Transverse colon (tissue), 3 donors: Measurements from ENCODE around the gene BCL7C.

Experiments
- CTCF ChIP-seq, 5 experiments: fragments of 200-600 bp in 3 of 5; fragments of 450-650 bp in 2 of 5; sonication (generic) in 3 of 5; IDR thresholded peaks; 1 replicate in 2 of 5; 2 replicates in 3 of 5; pipeline ENCODE4 v1.5.1; 2016 to 2017; ENCODE audit warnings: antibody characterized with exemption in 5 of 5, inconsistent platforms in 3 of 5, mild to moderate bottlenecking in 2 of 5, moderate library complexity in 1 of 5
- POLR2A ChIP-seq: fragments of 450-650 bp; IDR thresholded peaks from one replicate; pipeline ENCODE4 v1.6.1; 2016; ENCODE audit warnings: antibody characterized with exemption, mild to moderate bottlenecking, moderate library complexity

DNA sequence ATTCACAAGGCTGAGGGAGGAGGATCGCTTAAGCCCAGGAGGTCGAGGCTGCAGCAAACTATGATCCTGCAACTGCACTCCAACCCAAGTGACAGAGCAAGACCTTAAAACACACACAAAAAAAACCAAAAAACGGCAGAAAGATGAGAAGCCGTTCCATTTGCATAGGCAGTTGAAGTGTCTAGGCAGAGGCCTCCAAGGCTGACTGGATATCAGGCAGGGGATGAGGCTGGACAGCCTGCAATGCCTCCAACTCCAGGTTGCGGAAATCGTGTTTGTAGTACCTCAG is 27.5 kb upstream of the BCL7C start:
- TF ChIP-seq POLR2A: no peak
- no peak for TF ChIP-seq CTCF (IDR thresholded peaks at IDR 0.05)
